ENCODE data around the gene EHMT1.
"Not testable (repeated sequence)": the region's sequence is repeated elsewhere in the genome, so short reads cannot be mapped to it uniquely, and the experiment has no call there.

The EHMT1 gene

DNA sequence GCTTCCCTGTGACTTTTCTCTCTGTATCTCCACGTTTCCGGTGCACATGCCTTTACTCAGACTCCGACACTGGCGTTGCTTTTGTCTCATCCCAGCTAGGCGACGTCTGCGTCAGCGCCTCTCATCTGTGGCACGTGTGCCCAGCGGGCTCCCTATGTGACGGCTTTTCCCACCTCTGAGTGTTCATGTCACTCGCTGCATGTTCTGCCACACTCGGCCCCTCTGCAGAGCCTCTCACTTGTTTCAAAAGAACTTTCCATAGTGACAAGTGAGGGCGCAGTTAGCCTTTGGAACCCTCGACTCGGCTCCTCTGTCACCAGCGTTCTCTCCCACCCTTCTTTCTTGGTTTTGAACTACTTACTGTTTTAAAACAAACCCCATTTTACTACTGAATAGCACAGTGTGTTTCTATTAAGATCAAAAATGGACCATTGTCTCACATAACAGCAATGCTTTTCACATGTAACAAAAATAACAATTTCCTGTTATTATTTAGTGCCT lies 145.4 kb downstream of the EHMT1 start:
- no peak for DNase-seq

DNA sequence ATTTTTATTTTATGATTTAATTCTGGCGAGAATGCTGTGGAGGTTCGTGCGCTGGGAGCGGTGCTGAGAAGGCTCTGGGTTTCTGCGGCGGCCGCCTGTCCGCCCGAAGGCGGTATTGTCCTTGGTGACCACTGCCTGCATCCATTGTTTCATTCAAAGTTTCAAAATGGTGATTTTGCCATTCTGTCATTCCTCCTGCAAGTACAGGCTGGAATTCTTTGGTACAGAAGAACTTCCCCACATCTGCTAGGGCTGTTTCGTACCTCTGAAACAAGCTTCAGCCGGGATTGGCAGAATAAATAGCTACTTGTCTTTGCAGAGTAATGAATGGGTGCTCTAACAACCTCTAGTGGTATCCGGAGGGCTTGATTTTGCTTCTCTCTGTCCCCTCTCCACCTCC lies 146.2 kb downstream of the EHMT1 start:
- DNase-seq, result no peak

DNA sequence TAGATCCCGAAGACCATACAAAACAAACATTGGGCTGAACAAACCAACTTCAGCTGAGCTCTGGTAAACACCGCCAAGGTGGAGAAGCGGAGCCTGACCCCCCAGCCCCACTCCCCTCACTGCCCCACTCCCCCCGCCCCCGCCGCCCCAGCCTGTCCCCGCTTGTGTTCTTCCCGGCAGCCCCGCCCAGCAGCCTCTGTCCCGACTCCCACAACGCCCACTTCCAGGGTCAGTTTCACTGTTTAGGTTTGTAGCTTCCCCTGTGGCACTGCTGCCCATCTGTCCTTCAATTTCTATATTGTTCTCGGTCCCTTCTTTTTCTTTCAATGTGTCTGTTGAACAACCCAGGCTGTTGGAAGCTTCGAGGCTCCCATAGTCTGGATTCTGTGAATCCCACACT lies 146.7 kb downstream of the EHMT1 start:
- no peak for DNase-seq

DNA sequence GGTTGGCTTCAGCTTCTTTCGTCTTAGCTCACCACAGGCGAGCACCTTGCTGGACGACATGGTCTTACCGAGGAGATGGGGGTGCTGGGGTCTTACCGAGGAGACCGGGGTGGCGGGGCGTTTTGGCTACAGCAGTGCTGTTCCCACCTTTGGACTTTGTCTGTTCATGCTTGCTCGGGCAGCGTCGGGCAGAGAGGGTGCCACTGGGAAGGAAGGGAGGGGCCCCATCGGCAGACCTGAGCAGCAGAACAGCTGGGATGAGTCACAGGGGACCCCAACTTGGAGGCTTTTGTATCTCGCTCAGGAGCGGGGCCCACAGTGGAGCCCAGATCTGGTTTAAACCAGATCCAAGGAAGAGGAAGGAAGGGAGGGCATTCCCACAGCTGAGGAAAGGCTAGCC lies 152.8 kb downstream of the EHMT1 start:
- no peak for DNase-seq

DNA sequence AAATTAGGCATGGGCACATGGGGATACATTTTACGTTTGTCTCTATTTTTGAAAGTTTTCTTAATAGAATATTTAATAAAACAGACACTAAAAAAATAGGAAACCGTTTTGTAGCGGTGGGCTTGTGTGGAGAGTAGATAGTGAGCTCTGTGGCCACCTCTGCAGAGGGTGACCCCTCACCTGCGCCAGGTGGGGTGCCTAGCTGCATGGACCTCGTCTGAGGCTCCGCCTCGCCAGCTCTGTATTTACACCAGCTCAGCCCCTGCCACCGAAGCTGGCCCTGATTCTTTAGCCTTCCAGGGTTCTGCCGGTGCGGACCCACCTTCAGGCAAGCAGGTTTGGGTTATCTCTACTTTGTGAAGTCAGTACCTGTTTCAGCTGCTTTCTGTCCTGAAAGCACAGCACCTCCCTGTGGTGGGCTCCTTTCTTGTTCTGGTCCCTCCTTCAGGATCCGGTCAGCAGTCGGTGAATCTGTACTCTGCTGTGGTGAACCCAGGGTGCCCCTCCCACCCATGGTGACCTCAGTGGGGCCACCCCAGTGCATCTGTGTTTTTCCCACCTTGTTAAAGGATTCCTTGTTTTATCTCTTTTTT lies 153.6 kb downstream of the EHMT1 start:
- DNase-seq, result no peak

DNA sequence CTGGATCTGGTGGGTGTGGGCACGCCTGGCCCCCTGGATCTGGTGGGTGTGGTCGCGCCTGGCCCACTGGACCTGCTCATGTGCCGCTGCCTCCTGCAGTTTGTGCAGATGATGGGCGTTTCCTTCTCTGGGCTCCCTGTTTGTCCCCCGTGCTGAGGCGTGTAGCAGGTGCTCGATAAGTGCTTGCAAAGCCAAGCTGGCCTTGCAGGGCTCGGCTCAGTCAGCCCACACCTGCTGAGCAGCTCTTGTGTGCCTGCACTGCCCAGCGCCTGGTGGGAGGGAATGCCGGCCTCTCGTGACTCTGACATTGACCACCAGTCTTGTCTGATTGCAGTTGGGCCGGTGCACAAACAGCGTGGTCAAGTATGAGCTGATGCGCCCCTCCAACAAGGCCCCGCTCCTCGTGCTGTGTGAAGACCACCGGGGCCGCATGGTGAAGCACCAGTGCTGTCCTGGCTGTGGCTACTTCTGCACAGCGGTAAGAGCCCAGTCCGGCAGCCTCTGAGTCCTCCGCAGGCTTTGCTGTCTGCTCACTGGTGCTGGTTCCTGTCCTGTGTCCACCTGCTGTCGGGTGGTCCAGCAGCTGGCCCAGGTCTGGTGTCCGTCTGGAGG lies 156.1 kb downstream of the EHMT1 start:
- DNase-seq, result no peak

DNA sequence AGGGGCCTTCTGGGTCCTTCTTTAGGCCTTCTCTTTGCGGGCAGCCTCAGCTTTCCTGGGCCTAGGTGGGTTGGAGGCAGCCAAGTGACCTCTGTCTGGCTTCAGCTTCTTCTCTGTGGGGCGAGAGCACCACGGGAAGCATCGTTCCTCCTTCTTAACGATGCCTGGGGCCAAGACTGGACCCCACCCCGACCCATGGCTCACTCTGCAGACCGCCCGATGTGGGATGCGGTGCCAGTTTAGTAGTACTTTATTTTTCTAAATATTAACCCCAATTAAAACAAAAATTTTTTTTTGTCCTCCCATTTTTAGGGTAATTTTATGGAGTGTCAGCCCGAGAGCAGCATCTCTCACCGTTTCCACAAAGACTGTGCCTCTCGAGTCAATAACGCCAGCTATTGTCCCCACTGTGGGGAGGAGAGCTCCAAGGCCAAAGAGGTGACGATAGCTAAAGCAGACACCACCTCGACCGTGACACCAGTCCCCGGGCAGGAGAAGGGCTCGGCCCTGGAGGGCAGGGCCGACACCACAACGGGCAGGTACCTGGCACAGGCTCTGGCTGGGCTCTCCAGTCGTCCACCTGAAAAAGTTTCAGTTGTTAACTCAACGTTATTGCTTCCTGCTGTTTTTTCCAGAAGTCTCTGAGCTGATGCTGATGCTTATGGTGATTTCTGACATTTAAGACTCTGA lies 157.6 kb downstream of the EHMT1 start:
- no peak for DNase-seq

DNA sequence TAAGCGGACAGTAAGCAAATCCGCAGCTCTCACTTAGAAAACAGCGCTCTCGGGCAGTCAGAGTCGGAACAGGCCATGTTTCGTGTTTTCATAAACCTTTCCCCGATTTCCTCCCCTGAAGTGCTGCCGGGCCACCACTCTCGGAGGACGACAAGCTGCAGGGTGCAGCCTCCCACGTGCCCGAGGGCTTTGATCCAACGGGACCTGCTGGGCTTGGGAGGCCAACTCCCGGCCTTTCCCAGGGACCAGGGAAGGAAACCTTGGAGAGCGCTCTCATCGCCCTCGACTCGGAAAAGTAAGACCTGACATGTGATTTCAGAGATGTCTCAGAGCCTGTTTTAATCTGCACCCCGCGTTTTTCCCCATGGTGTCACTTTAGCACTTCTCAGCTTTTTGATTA lies 159.0 kb downstream of the EHMT1 start:
- DNase-seq, result no peak

DNA sequence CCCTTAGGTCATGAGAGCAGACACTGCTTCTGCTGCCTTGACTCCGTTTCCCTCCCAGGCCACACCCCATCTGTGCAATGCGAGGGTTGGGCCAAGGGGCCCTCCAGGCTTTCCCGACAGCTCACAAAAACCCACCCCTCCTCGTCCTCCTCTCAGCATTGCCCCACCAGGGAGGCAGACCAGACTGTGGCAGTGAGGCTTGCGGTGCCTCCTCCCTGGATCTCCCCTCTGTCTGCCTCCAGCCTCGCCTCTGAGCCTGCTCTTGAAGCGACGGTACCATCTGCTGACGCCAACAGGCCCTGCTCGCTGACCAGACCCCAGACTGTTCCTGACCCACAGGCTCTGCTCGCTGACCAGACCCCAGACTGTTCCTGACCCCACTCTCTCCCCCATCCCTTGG lies 159.5 kb downstream of the EHMT1 start:
- no peak for DNase-seq

DNA sequence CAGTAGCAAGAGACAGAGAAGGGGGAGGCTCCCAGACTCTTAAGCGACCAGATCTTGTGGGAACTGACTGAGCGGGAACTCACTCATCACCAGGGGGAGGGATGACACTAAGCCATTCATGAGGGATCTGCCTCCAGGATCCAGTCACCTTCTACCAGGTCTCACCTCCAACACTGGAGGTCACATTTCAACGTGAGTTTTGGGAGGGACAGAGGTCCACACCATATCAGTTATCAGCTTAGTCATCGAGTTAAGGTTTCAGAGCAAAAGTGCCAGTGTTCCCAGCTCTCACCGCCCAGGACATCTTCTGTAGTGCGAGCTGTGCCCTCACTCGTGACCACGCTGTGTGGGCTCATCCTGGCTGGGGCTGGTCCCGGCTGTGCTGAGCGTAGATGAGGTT lies 160.1 kb downstream of the EHMT1 start:
- DNase-seq, result no peak

DNA sequence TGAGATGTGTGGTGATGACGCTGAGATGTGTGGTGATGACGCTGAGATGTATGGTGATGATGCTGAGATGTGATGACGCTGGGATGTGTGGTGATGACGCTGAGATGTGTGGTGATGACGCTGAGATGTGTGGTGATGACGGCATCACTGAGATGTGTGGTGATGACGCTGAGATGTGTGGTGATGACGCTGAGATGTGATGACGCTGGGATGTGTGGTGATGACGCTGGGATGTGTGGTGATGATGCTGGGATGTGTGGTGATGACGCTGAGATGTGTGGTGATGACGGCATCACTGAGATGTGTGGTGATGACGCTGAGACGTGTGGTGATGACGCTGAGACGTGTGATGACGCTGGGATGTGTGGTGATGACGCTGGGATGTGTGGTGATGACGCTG lies 161.2 kb downstream of the EHMT1 start:
- not testable (repeated sequence) for DNase-seq

DNA sequence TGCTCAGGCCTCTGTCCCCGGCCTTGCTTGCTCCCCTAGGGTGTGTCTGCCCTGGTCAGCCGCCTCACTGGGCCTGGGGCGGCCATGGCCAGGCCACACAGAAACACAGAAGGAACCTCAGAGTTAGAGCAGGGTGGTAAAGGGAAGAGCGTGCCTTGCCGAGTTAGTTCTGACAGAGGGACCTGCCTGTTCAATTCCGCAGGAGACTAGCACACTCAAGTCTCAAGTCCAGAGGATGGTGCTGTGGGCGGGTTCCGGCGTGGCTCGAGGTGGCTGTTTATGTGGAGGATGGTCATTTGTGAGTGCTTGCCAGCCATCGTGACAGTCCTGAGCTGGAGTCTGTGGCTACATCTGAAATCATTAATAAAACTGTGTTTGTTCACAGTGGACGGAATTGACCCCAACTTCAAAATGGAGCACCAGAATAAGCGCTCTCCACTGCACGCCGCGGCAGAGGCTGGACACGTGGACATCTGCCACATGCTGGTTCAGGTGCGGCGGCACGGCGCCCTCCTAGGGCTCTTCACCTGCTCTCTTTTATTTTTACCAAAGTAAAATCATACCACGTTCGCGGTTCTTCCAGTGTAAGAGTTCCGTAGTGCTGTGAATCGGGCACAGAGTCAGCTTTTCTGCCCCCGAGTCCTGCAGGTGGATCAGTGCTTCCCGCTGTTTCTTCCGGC lies 163.2 kb downstream of the EHMT1 start:
- no peak for DNase-seq

DNA sequence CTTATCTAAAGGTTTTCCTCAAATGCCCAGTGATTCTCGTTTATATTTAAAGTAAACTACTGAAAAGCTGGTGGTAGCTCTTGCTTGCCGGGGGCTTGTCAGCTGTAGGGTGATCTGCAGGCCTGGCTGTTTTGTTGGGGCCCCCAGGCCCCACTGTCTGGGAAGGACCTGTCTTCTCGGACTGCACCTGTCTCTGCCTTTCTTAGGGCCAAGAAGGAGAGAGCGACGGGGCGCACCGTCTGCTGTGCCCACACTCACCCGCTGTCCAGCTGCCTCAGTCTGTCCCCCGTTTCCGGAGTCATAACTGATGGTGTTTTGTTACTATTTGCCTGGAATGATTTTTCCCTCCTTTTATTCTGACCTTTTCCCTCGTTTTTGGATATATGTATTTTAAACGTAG lies 164.7 kb downstream of the EHMT1 start:
- no peak for DNase-seq

DNA sequence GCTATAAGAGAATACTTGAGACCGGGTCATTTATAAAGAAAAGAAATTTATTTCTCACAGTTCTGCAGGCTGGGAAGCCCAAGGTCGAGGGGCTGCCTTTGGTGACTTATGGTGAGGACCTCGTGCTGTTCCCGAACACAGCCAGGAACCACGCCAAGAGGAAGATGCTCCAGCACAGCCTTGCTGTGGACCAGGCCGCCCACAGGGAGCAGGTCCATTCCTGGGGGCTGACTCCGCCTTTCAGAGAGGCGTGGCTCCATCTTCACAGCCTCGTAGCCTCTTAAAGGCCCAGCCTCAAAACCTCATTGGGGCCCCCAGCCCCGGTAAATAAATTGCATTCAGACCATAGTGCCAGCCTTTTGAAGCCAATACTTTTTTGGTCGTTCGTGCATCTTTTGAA lies 165.2 kb downstream of the EHMT1 start:
- DNase-seq, result no peak

DNA sequence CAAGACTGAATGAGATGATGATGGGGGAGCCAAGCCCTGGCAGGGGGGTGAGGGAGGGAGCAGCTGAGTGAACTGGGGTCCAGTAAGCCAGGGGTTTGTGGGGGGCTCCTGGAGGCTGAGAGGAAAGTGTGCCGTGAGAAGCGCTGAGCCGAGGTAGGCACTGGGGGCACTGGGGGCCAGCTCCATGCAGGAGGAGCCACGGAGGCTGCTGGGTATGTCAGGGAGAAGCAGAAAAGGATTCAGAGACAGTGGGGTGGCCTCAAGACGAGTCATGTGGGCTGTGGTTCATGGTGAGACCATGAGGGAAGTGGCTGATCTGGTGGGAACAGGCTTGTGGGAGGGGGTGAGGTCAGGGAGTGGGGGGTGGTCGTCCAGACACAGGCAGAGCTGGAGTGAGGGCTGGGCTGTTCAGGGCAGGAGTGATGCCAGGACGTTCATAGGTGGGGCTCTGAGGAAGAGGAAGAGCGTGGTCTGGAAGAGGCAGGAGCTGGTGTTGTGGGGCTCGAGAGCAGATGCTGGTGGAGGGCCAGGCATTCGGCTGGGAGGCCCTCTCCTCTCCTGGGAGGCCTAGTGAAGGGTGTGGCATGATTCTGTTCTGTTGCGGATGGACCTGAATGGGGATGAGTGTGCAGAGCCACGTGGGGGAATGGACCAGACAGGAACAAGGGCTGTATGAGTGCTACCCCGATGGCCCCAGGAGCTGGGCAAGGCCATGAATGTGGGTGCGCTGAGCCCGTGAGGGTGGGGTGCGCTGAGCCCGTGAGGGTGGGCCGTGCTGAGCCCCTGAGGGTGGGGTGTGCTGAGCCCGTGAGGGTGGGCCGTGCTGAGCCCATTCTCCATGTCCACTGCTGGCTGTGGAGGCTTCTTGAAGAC lies 166.1 kb downstream of the EHMT1 start:
- DNase-seq, result no peak

DNA sequence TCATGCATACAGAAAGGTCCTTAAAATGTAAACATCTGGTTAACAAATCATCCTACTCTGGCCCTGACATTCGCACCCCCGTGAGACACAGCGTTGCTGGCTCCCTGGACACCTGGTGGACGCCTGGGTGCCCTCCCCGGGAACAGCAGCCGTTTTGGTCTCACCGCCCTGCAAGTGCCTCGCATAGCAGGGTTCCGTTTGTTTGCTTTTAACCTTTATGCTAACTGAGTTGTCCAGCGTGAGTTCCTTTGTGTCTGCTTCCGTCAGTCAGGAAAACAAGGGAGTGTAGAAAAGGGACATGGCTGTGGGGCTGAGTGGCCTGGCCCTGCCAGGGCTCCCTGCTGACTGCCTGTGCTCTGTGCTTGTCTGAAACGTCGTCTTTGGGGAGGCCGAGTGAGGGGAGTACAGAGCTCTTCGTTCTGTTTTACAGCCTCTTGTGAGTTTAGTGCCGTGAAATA lies 166.9 kb downstream of the EHMT1 start:
- peak; percentile 73 to 90 for DNase-seq

DNA sequence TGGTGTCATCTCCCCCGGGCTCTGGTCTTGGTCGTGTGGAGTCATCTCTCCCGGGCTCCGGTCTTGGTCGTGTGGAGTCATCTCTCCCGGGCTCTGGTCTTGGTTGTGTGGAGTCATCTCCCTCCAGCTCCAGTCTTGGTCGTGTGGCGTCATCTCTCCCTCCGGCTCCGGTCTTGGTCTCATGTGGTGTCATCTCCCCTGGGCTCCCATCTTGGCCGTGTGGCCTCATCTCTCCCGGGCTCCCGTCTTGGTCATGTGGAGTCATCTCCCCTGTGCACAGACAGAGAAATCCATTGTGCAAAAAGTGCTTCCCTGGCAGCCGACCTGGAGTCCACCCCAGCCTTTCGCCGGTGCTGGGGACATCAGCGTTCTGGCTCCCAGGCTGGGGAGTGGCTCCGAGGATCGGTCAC lies 167.7 kb downstream of the EHMT1 start:
- DNase-seq, result no peak

DNA sequence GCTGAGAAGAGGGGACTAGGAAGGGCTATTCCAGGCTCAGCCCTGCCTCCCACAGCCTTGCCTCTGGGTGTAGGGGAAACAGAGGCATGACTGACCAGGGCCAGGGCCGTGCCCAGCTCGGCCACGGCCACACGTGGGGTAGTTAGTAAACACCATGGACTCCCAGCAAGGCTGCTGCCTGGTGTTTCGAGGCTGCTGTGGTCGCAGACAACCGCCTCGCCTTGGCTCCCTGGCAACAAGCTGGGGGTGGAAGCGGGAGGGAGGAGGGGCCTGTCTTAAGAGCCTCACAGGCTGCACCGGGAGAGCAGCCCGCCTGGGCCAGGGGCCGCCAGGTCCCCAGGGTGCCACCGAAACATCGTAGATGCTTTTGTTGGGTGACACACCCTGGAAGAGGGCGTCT lies 168.6 kb downstream of the EHMT1 start:
- no peak for DNase-seq

DNA sequence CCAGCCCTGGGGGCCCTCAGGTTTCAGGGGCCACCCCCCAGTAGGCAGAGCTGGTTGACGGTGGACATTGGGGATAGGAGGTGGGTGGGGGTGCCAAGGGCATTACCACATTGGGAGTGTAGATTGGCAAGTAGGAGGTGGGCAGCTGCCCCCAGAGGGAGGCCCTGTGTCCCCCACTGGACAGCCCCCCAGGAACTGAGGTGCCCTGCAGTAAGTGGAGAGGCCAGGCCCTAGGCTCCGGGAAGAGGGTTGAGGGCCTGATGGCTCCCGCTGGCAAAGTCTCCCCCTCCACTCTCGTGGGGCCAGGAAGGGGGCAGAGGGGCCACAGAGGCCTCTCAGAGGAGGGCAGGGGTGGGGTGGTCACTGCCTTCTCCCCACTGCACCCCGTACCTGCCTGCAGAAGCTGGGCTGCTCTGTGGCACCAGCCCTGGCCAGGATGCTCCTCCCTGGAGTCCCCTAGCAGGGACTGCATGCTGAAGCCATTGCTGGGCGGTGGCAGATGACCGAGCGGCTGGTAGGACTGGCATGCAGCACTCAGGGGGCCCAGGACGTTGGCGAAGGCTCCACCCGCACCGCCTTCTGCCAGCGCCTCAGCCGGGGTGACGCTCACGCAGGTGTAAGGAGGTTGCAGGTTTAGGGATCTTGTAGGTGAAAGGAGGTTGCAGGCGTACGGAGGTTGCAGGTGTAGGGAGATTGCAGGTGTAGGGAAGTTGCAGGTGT lies 169.1 kb downstream of the EHMT1 start:
- DNase-seq, result no peak

DNA sequence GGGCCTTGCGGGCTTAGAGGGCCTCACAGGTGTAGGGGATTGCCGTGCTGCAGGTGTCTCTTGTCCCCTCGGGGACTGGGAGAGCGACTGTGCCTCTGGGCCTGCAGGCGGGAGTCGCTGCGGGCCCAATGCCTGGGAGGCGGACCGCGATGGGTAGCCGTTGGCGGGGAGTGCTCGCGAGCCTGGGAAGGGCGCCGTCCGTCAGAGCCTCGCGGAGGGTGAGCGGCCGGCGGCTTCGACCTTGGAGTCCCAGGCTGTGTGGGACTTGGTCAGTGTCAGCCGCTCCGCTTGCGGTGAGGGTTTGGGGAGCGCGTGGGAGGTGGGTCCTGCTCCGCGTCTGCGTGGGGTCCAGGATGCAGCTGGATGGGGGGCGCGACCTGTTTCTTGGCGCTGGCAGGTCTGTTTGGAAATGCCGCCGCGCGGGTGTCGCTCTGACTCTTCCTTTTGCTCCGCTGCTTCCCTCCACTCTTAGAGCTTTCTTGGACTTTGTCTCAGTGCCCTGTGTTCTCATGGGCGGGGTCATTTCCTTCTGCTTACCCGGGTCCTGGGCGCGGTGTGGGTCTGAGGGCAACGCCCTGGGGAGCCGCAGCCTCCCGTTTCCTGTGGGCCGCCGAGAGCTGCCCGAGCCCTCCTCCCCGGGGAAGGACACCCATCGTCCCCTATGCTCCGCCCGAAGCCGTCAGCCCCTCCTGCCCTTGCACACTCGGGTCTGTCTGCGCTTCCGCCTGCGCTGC lies 169.9 kb downstream of the EHMT1 start:
- DNase-seq, result no peak

DNA sequence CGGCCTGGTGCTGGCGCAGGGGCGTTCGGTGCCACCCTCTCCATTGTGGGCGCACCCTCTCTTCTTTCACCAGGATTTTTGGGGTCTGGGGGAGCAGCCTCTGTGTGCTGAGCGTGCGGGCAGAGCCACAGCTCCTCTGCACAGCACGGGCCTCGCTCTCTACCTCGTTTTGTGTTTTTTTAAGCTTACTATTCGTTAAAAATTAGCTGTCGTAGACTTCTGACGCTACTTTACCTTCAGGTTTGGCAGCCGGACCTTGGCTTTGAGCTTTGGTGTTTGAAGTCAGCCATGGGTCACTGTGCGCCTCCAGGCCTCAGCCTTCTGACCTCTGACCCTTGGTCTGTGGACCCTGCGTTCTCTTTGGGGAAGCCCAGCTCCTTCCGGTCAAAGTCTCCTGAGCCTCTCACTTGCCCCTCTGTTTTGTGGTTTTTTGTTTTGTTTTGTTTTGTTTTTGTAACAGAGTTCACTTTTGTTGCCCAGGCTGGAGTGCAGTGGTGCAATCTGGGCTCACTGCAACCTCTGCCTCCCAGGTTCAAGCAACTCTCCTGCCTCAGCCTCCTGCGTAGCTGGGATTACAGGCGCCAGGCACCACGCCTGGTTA lies 170.6 kb downstream of the EHMT1 start:
- DNase-seq, result no peak
